CD4-positive, CD25-positive, alpha-beta regulatory T cell (primary cell): ENCODE data around the gene SELENOW. TPM values are rescaled to one million over a fixed set of nuclear protein-coding genes. Genes with fewer than 3 reads are reported as not detected.

Experiments
- ATAC-seq, 2 donors: fragments of 150-1000 bp; cut with Tn5 transposase; one replicate each; pipeline ENCODE4 v1.10.0; 2021; ENCODE audit warnings: low read depth in 2 of 2, moderate number of reproducible peaks in 2 of 2, moderate library complexity in 1 of 2
- DNase-seq, 3 donors: peaks; one replicate each; pipeline versions ENCODE4 v3.0.0 to v3.0.0-alpha.2; 2012 to 2022; ENCODE audit warnings: mixed read lengths in 1 of 3
- H3K27ac ChIP-seq: one replicate; pipeline ENCODE4 v1.7.0; 2013; ENCODE audit warnings: mild to moderate bottlenecking, low read length; ENCODE audit not compliant: insufficient read depth, poor library complexity, severe bottlenecking
- H3K27me3 ChIP-seq: one replicate; pipeline ENCODE4 v1.7.0; 2013; ENCODE audit warnings: low read length; ENCODE audit not compliant: control insufficient read depth, insufficient read depth
- H3K36me3 ChIP-seq: one replicate; pipeline ENCODE4 v1.7.0; 2013; ENCODE audit warnings: mild to moderate bottlenecking, low read length, moderate library complexity; ENCODE audit not compliant: control insufficient read depth, insufficient read depth
- H3K4me1 ChIP-seq: 2 replicates; pipeline ENCODE4 v1.7.0; 2013; ENCODE audit warnings: mild to moderate bottlenecking, low read length; ENCODE audit not compliant: insufficient read depth, control insufficient read depth, poor library complexity, severe bottlenecking
- H3K4me3 ChIP-seq: one replicate; pipeline ENCODE4 v1.7.0; 2013; ENCODE audit warnings: low read depth, mild to moderate bottlenecking, low read length, moderate library complexity
- H3K9me3 ChIP-seq, 2 experiments: 1 replicate in 1 of 2; 2 replicates in 1 of 2; pipeline ENCODE4 v1.7.0; 2013; ENCODE audit warnings: low read length in 2 of 2, mild to moderate bottlenecking in 1 of 2, moderate library complexity in 1 of 2; ENCODE audit not compliant: control insufficient read depth in 2 of 2
- H3K27ac Mint-ChIP-seq, 3 donors: one replicate each; pipeline ENCODE4 v1.8.0; 2020 to 2022; ENCODE audit warnings: mild to moderate bottlenecking in 3 of 3, mixed read lengths in 3 of 3, moderate library complexity in 2 of 3
- H3K27me3 Mint-ChIP-seq: one replicate; pipeline ENCODE4 v1.8.0; 2022; ENCODE audit warnings: mild to moderate bottlenecking, mixed read lengths
- H3K36me3 Mint-ChIP-seq: one replicate; pipeline ENCODE4 v1.8.0; 2020; ENCODE audit warnings: mixed read lengths
- H3K4me1 Mint-ChIP-seq, 4 donors: one replicate each; pipeline ENCODE4 v1.8.0; 2020 to 2022; ENCODE audit warnings: mixed read lengths in 4 of 4, mild to moderate bottlenecking in 1 of 4
- H3K4me3 Mint-ChIP-seq, 4 donors: one replicate each; pipeline ENCODE4 v1.8.0; 2020 to 2022; ENCODE audit warnings: mild to moderate bottlenecking in 4 of 4, mixed read lengths in 4 of 4, moderate library complexity in 3 of 4
- H3K9me3 Mint-ChIP-seq, 7 donors: one replicate each; pipeline ENCODE4 v1.8.0; 2020 to 2022; ENCODE audit warnings: mixed read lengths in 7 of 7, mild to moderate bottlenecking in 3 of 7, moderate library complexity in 2 of 7
- polyA plus RNA-seq, 4 donors: library from polyadenylated mRNA; unstranded; fragments of 300-500 nt; fragmentation: Illumina TruSeq; gene quantifications; one replicate each; pipeline ENCODE4 v1.2.3, GENCODE V29; 2021
- total RNA-seq: library from RNA; stranded (reverse); gene quantifications from one replicate; pipeline ENCODE4 v1.2.3, GENCODE V29; 2022

The SELENOW gene
- total and polyA plus RNA-seq, 5 donors from 2014 or later, result 119 to 422 (median 373) TPM

DNA sequence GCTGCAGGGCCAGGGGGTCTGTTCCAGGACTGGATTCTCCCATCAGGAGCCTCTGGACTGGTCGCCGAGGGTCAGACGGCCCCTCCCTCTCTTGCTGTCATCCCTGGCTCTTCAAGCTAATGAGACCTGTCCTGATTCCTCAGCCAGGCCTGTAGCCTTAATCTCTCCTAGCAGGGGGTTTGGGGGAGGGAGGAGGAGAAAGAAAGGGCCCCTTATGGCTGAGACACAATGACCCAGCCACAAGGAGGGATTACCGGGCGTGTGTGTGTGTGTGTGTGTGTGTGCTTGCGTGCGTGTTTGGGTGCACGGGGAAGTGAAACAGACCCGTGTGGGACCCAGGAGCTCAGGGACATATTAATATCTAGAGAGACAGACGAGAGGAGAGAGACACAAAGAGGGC lies 41.4 kb downstream of the SELENOW start:
- no peaks in the 10 kb centered on the region for H3K36me3 ChIP-seq
- Mint-ChIP-seq H3K27me3 (peaks cover 31% of the 10 kb centered on the region), H3K27ac (peak overlapping the region in 2 of 3 donors; percentile 75 to 78), H3K4me1 (peaks cover 0 to 5% (median 0%) of the 10 kb centered on the region in 4 donors), H3K36me3 (no peaks in the 10 kb centered on the region), H3K9me3 (peaks cover 0 to 3% (median 0%) of the 10 kb centered on the region in 7 donors), H3K4me3 (no peak overlapping the region)
- no peaks in the 10 kb centered on the region for H3K4me1 ChIP-seq
- DNase-seq (no peak), ATAC-seq (no peak)
- H3K27ac ChIP-seq, result no peak overlapping the region
- no peak overlapping the region for H3K4me3 ChIP-seq
- no peaks in the 10 kb centered on the region for H3K9me3 ChIP-seq
- peaks cover 3% of the 10 kb centered on the region for H3K27me3 ChIP-seq

DNA sequence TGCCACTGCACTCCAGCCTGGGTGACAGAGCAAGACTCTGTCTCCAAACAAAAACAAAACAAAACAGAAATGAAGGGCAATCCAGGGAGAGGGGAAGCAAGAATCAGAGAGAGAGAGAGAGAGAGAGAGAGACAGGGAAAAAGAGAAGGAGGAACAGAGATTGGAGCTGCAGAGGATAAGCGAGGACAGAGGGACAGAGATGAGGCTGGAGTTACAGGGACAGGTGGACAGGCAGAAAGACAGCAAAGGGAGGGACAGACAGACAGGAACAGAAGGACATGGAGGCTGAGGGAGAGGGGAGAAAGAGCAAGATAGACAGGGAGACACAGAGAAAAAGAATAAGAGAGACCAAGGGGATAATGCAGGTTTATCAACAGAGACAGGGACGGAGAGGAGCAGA lies 41.9 kb downstream of the SELENOW start:
- Histone ChIP-seq H3K4me3 (no peak overlapping the region), H3K27me3 (peaks cover 3% of the 10 kb centered on the region), H3K9me3 (no peaks in the 10 kb centered on the region), H3K27ac (no peak overlapping the region), H3K4me1 (no peaks in the 10 kb centered on the region), H3K36me3 (no peaks in the 10 kb centered on the region)
- peak overlapping the region in 2 of 3 donors; percentile 55 to 75 for H3K27ac Mint-ChIP-seq
- no peak overlapping the region for H3K4me3 Mint-ChIP-seq
- H3K4me1 Mint-ChIP-seq, result peaks cover 0 to 5% (median 0%) of the 10 kb centered on the region in 4 donors
- ATAC-seq, result no peak
- DNase-seq, result no peak
- peaks cover 0 to 3% (median 0%) of the 10 kb centered on the region in 7 donors for H3K9me3 Mint-ChIP-seq
- H3K27me3 Mint-ChIP-seq, result peaks cover 31% of the 10 kb centered on the region
- no peaks in the 10 kb centered on the region for H3K36me3 Mint-ChIP-seq

DNA sequence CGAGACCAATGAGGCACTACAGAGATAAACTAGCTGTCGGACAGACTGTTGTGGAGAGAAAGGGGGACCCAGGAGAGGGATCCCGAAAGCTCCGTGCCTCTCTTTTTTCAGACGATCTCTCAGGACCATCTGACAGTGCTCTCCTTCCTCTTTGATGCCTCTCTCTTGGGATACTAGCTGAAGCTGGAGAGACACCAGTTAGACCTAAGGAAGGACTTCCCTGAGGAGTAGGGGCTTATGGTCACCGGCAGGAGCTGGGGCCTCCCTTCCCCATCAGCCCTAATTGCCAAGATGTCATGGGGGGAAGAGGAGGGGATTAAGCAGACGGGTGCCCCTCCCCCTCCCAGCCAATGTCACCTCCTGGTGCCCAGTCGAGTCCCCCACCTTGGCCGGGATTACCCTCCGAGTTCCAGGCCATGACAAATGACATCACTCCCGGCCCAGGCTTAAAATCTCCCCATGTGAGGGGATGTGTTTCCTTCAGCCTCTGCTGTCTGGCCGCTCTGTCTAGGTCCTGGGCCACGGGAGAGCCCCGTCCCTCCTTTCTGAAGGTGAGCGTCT lies 43.0 kb downstream of the SELENOW start, which contains the start of gene CRX:
Gene CRX, plus strand, starts transcription at position 478 of the 561 bp plus-strand sequence. CDS start 12,507 bp downstream, outside the sequence.
- no peak within 1 kb of the TSS for H3K27ac ChIP-seq
- DNase-seq (no peak), ATAC-seq (no peak)
- H3K27me3 ChIP-seq, result peaks cover 3% of the 10 kb centered on the region
- H3K4me3 Mint-ChIP-seq, result no peak within 1 kb of the TSS
- H3K4me1 ChIP-seq, result no peaks in the 10 kb centered on the region
- no peak within 1 kb of the TSS for H3K4me3 ChIP-seq
- H3K36me3 Mint-ChIP-seq, result no peaks in the 10 kb centered on the region
- H3K27ac Mint-ChIP-seq, result peak within 1 kb of the TSS in 1 of 3 donors; percentile 55
- peaks cover 0 to 5% (median 0%) of the 10 kb centered on the region in 4 donors for H3K4me1 Mint-ChIP-seq
- H3K36me3 ChIP-seq, result no peaks in the 10 kb centered on the region
- peaks cover 0 to 3% (median 0%) of the 10 kb centered on the region in 7 donors for H3K9me3 Mint-ChIP-seq
- H3K9me3 ChIP-seq, result peaks cover 0 to under 1% of the 10 kb centered on the region in 2 experiments
- peaks cover 33% of the 10 kb centered on the region for H3K27me3 Mint-ChIP-seq

DNA sequence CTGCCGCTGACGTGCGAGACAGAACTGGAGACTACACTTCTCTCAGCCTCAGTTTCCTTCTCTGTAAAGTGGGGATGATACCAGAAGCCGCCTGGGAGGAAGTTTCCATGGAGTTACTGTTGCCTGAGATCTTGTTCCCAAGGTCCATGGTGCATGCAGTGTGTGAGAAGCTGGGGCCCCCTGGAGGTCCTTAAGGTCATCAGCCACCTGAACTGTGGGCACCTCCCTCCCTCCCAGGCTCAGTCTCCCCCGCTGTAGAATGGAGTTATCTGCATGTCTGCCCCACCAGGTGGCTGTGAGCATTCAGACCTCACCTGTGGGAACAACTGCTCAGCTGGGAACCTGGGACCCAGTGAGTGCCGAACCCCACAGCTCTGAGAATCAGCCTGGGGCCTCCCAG lies 45.9 kb downstream of the SELENOW start:
- no peaks in the 10 kb centered on the region for H3K36me3 ChIP-seq
- Mint-ChIP-seq H3K4me3 (no peak overlapping the region), H3K27ac (no peak overlapping the region), H3K27me3 (peaks cover 34% of the 10 kb centered on the region), H3K9me3 (peaks cover 0 to 5% (median 0%) of the 10 kb centered on the region in 7 donors), H3K4me1 (peaks cover 0 to 3% (median 0%) of the 10 kb centered on the region in 4 donors), H3K36me3 (no peaks in the 10 kb centered on the region)
- ATAC-seq (no peak), DNase-seq (no peak)
- peaks cover 0 to 3% of the 10 kb centered on the region in 2 experiments for H3K9me3 ChIP-seq
- no peak overlapping the region for H3K27ac ChIP-seq
- no peaks in the 10 kb centered on the region for H3K4me1 ChIP-seq
- peaks cover 2% of the 10 kb centered on the region for H3K27me3 ChIP-seq
- no peak overlapping the region for H3K4me3 ChIP-seq

DNA sequence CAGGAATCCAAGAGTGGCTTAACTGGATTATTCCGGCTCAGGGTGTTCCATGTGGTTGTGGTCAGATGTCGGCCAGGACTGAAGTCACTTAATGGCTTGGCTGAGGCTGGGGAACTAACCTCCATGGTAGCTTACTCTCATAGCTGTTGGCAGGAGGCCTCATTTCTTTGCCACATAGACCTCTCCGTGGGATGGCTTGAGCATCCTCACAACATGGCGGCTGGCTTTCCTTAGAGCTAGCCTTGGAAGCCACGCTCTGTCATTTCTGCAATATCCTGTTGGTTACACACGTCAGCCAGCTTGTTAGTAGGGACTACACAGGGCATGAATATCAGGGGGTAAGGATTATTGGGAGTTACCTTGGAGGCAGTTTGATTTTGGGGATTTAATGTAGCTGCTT lies 48.3 kb downstream of the SELENOW start:
- Histone ChIP-seq H3K4me3 (no peak overlapping the region), H3K9me3 (peaks cover 0 to 3% of the 10 kb centered on the region in 2 experiments), H3K4me1 (no peaks in the 10 kb centered on the region), H3K27me3 (no peaks in the 10 kb centered on the region), H3K36me3 (no peaks in the 10 kb centered on the region), H3K27ac (no peak overlapping the region)
- Mint-ChIP-seq H3K9me3 (peaks cover 0 to 5% (median 0%) of the 10 kb centered on the region in 7 donors), H3K36me3 (no peaks in the 10 kb centered on the region), H3K4me3 (no peak overlapping the region), H3K27ac (no peak overlapping the region), H3K27me3 (peaks cover 25% of the 10 kb centered on the region), H3K4me1 (no peaks in the 10 kb centered on the region)
- DNase-seq, result no peak
- ATAC-seq, result no peak

DNA sequence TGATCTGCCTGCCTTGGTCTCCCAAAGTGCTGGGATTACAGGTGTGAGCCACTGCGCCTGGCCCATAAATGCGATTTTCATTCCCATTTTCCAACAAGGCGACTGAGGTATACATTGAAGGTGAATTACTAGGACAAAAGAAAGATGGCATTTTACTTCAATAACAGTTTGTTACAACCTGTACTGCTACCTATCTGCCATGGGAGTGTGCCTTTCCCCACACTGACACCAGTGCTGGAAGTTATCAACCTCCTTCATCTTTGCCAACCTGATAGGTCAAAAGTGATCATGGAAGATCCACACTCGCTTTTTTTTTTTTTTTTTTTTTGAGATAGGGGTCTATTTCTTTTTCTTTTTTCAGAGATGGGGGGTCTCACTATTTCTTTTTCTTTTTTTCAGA lies 54.2 kb downstream of the SELENOW start:
- no peak for DNase-seq
- H3K36me3 Mint-ChIP-seq, result no peaks in the 10 kb centered on the region
- H3K4me3 ChIP-seq, result no peak overlapping the region
- no peaks in the 10 kb centered on the region for H3K4me1 Mint-ChIP-seq
- H3K27me3 ChIP-seq, result no peaks in the 10 kb centered on the region
- no peaks in the 10 kb centered on the region for H3K36me3 ChIP-seq
- H3K4me3 Mint-ChIP-seq, result no peak overlapping the region
- no peaks in the 10 kb centered on the region for H3K9me3 ChIP-seq
- H3K9me3 Mint-ChIP-seq, result no peaks in the 10 kb centered on the region
- no peaks in the 10 kb centered on the region for H3K4me1 ChIP-seq
- peaks cover 5% of the 10 kb centered on the region for H3K27me3 Mint-ChIP-seq
- no peak overlapping the region for H3K27ac ChIP-seq
- ATAC-seq, result no peak
- H3K27ac Mint-ChIP-seq, result no peak overlapping the region

Other genes starting within 250 kb of the SELENOW start
- 0.52 TPM for gene ZNF541, start 205.6 kb upstream of the SELENOW start, total RNA-seq
- under 1 TPM in 3 of 4 donors, not detected in 1; 0.07 to 0.42 (median 0.23) TPM for gene ZNF541, start 205.6 kb upstream of the SELENOW start, polyA plus RNA-seq
- 43.8 TPM for gene BICRA, start 169.6 kb upstream of the SELENOW start, total RNA-seq
- under 1 TPM; 0.25 to 0.75 (median 0.49) TPM for gene BICRA, start 169.6 kb upstream of the SELENOW start, polyA plus RNA-seq
- 0.86 TPM for gene EHD2, start 65.3 kb upstream of the SELENOW start, total RNA-seq
- gene EHD2, start 65.3 kb upstream of the SELENOW start, polyA plus RNA-seq, result under 1 TPM in 1 of 4 donors, not detected in 3; 0.05 TPM
- gene NOP53, start 33.2 kb upstream of the SELENOW start, total RNA-seq, result 701 TPM
- 100 to 1,000 TPM; 168 to 353 (median 217) TPM for gene NOP53, start 33.2 kb upstream of the SELENOW start, polyA plus RNA-seq
- gene TPRX1, start 25.8 kb downstream of the SELENOW start, total RNA-seq, result not detected
- gene TPRX1, start 25.8 kb downstream of the SELENOW start, polyA plus RNA-seq, result not detected
- not detected for gene CRX, start 43.2 kb downstream of the SELENOW start, total RNA-seq
- not detected for gene CRX, start 43.2 kb downstream of the SELENOW start, polyA plus RNA-seq
- not detected for gene TPRX2, start 80.5 kb downstream of the SELENOW start, total RNA-seq
- not detected for gene TPRX2, start 80.5 kb downstream of the SELENOW start, polyA plus RNA-seq
- gene SULT2A1, start 107.6 kb downstream of the SELENOW start, total RNA-seq, result not detected
- gene SULT2A1, start 107.6 kb downstream of the SELENOW start, polyA plus RNA-seq, result not detected
- not detected for gene BSPH1, start 213.5 kb downstream of the SELENOW start, total RNA-seq
- gene BSPH1, start 213.5 kb downstream of the SELENOW start, polyA plus RNA-seq, result not detected
- gene ELSPBP1, start 215.9 kb downstream of the SELENOW start, total RNA-seq, result not detected
- gene ELSPBP1, start 215.9 kb downstream of the SELENOW start, polyA plus RNA-seq, result not detected